Activated CD4-positive, alpha-beta T cell treated with anti-CD3 and anti-CD28 coated beads, Interleukin-2, amount 50 U/mL, for 1 hour (primary cell): ENCODE data around the gene PSAP.
"Not testable (repeated sequence)": the region's sequence is repeated elsewhere in the genome, so short reads cannot be mapped to it uniquely, and the experiment has no call there.

Source experiments
- DNase-seq: peaks from one replicate; pipeline ENCODE4 v3.0.0-alpha.2; 2020

The PSAP gene

DNA sequence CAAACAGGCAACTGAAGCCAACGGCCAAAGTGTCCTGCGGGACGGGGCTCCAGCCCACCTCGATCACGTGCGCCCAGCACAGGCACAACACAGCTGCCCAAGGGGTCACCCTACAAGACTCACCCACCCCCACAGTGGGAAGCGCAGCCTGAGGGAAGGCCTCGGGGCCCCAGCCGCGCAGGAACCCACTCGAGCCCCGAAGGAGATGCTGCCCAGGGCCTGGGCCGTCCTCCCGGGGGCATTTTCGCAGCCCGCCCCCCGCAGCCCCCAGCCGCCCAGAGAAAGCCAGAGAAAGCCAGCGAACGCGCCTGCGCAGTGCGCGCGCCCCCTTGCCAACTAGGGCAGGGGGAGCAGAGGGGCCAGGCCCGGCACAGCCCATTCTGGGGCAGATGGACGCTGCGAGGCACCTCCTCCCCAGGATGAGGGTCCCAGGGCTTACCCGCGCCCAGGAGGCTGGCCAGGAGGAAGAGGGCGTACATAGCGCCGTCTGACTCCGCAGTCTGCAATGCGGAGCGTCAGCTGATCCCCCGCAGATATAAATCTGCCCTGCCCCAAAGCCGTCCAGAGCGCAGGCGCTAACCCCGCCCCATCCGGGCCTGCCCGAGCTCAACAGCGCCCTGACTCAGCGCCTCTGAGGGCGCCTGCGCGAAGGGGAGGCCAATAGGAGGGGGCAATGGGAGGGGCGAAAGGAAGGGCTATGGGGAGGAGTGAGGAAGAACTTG lies at the start of gene PSAP:
Gene PSAP (minus strand): TSS at position 509 of the 722 bp plus-strand sequence. CDS start 30 bp downstream, at position 479.
- DNase-seq: peak; percentile 98

DNA sequence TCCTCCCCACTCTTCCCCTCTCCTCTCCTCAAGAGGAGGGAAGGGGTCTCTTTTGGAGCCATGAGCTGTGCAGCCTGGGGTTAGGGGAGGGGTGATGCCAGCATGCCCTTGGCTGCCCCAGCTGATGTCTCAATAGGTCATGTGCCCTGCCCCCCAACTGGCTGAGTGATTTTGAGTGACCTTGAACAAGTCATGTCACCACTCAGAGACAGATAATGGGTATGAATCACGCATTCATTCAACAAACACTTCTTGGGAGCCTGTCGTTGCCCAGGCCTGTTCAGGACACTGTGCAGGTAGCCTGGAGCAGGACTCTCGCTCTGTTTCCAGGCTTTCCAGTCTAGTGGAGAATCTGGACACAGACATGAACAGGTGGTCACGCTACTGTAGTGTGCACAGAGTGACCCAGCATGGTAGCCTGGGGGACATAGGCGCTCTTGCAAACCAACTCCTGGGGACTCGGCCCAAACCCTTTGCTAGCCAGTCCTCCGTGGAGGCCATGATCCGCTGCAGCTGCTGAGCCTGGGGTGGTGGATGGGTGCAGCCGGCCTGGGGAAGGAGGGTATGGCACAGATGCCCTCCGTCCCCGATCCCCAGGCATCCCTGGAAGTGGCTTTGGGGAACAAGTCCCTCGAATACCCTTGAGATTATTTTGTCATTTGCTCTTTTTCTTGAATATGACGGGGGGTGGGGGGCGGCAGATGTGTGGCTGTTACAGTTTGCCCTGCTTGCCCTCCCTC lies 49.6 kb upstream of the PSAP start:
- no peak for DNase-seq

GRCh38 chr10:71899665-71900412 lies 48.8 kb upstream of the PSAP start:
- no peak for DNase-seq

DNA sequence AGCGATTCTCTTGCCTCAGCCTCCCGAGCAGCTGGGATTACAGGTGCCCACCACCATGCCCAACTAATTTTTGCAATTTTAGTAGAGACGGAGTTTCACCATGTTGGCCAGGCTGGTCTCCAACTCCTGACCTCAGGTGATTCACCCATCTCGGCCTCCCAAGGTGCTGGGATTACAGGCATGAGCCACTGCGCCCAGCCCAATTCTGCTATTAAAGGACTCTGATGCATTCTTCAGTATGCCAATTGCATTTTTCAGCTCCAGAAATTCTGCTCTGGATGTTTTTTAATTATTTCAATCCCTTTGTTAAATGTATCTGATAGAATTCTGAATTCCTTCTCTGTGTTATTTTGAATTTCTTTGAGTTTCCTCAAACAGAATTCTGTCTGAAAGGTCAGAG lies 47.3 kb upstream of the PSAP start:
- DNase-seq: not testable (repeated sequence)

DNA sequence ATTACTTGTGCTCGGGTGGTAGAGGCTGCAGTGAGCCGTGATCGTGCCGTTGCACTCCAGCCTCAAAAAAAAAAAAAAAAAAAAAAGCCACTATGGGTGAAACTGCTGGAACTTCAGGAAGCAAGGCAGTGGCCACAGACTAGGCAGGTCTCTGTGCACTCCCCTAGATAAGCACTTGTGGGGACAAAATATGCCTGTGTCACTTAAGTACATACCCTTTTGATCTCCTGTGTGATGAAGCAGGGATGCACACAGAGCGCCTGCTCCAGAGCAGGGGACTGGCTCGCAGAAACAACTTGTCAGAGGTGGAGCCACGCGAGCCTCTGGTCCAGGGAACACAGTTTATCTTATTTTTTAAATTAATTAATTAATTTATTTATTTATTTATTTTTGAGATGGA lies 42.9 kb upstream of the PSAP start:
- DNase-seq: no peak

GRCh38 chr10:71893258-71893815 lies 42.3 kb upstream of the PSAP start:
- DNase-seq: no peak

GRCh38 chr10:71891437-71891836 lies 40.4 kb upstream of the PSAP start:
- DNase-seq: no peak

DNA sequence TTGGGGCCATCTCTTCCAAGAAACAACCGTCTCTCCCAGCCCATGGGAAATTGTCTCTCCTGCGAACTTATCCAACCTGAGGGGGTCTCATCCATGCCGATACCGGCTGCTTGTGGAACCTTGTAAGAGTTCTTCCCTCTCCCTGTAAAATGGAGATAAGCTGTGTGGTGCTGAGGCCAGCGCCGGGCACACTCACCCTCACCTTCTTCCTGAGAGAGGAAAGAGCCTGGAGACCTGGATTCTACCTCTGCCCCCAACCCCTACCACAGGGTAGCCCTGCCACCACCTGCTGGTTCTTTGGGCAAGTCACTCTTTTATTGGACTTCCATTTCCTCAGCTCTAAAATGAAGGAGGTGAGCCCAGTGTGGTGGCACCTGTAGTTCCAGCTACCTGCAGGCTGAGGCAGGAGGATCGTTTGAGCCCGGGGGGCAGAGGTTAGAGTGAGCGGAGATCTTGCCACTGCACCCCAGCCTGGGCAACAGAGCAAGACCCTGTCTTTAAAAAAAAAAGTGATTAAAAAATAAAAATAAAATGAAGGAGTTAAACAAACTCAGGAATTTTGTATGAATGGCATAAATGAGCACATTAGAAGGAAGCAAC lies 38.4 kb upstream of the PSAP start:
- no peak for DNase-seq

DNA sequence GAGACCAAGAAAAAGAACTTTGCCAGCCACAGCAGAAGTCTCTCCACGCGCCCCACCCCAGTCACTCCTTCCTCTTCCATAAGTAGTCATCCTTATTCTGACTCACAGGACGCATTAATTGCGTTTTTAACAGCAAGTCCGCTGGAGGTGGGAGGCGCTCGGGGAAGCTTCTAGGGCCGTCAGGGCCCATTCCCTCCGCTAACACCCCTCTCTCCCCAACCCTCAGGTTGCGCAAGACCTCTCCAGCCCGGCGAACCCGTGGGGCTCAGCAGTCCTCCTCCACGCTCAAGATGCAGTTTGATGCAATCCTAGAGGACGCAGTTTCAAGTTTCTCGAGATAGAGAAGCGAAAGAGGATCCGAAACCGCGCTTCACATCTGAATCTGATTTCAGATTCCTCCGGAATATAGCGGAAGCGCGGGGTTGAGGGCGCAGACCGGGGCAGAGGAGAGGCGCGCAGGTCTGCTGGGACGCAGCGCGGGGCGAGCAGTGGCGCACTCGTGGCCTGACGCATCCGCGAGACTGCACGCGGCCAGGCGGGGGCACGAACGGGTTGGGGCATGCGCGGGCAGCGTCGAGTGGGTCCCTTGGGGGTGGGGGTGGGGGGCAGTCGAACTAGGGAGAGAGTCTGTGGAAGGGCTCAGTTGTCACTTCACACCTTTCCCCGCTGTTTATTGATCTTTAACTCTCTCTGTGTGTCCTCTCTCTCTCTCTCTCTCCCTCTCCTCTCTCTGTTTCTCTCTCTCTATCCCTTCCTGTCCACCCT lies 37.8 kb upstream of the PSAP start:
- DNase-seq: peak; percentile 34

DNA sequence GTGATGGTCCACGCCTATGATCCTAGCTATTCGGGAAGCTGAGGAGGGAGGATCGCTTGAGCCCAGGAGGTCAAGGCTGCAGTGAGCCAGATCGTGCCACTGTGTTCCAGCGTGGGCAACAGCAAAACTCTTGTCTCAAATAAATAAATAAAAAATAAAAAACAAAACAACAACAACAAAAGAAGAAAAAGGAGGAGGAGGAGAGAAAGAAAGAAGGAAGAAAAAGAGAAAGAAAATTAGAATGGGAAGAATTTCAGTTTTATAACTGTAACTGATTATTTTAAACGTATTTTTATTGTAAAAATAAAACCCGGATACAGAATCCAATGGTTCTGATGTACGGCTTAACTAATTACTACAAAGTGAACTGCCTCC lies 37.2 kb upstream of the PSAP start:
- DNase-seq: no peak

DNA sequence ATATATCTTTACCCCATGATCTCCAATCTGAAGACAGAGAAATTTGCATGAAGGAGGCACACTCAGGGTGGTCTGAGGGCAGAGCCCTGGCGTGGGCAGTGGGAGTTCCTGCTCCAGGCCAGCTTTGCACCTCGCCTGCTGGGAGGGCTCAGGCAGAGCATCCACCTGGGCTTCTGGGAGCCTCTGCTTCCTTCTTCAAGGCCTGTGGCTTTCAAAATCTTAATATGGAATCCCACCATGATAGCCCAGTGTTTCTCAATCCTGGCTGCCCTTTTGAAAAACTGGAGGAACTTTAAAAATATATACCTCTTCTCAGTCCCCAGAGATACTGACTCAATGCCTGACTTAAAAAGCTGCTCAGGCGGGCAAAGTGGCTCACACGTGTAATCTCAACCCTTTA lies 36.7 kb upstream of the PSAP start:
- DNase-seq: no peak

DNA sequence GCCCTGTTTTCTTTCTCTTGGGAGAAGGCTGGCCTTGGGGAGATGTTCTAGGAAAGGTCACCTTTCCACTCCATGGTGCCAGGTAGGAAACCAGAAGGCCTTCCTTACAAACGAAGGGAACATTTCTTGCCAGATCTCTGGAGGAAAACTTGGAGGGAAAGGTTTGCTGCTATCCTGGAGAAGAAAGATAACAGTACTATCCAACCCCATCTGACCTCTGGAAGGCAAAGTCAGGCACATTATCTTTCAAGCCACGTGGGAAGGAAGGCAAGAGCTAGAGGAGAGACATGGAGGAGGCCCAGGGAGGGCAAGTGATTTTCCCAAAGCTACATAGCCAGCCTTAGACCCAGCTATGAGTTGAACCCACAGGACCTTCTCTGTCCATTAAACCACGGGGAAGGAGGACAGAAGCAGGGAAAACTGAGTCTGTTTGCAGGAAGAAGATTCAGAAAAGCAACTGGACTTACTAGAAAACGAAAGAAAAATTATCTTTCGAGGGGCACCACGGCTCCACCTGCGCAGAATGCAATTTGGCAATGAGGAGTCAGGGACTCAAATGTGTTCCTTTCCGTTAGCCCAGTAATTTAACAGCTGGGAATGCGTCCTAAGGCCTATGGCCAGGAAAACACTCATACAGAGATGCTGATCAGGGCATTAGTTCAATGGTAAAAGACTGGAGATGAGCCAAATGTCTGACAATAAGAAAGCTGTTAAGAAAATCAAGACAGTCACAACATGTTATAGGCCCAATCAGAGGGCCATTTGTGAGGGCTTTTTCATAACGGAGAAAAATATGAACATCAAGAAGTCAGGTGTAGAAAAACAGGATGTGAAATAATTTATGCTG lies 32.0 kb upstream of the PSAP start:
- DNase-seq: no peak

GRCh38 chr10:71881647-71882355 lies 30.8 kb upstream of the PSAP start:
- DNase-seq: no peak

GRCh38 chr10:71881307-71881624 lies 30.2 kb upstream of the PSAP start:
- not testable (repeated sequence) for DNase-seq

GRCh38 chr10:71880425-71881306 lies 29.6 kb upstream of the PSAP start:
- no peak for DNase-seq

DNA sequence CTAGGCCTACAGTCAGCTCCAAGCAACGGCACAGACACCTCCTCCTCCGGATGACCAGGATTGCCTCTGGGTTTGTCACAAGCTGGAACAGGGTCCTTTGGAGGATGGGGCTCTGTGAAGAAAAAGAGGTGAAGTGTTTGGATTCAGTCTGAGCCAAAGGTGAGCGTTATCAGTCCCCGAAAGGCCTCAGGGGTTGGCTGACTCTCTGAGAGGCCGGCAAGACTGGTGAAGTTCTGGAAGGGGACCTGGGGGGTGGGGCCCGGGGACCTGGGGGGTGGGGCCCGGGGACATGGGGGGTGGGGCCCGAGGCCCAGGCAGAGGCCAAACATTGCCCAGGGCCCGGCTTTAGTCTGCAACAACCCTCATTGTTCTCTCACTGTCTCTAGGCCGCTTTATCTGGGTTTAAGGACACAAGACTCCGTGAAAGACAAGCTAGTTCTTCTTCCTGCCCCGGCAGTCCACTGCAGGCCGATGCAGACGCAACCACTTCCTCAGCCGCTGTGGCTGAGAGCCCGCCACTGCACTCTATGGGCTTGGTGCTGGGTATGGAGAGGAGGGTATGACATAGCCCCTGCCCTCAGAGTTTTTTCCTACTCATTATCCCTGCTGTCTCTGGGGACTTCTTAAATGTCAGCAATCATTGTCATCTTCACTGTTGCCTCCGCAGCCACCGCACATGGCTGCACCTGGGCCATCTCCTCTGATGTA lies 27.4 kb upstream of the PSAP start:
- DNase-seq: no peak

DNA sequence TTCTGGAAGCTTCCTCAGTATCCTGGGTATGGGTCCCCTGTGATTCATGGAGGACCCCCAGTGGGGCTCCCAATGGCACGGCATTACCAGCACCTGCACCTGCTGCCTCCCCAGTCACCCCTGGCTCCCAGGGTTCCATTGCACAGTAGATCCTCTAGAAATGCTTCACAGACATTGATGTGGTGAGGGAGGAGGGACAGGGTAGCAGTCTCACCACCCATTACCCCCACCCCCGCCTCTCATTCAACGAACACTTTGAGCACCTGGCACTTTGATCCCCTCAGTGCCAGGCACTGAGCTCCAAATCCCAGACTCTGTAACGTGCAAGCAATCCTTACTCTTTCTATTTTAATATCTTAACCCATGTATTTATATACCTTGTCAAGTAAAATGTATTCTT lies 26.8 kb upstream of the PSAP start:
- no peak for DNase-seq

GRCh38 chr10:71874680-71875354 lies 23.8 kb upstream of the PSAP start:
- DNase-seq: not testable (repeated sequence)
